ENCODE measurements around the gene HDAC11.

GRCh38 chr3:13524979-13525669 lies 45.0 kb downstream of the HDAC11 start:
- no peak for TF ChIP-seq GATA2 (IDR thresholded peaks at IDR 0.05; ENCODE audit: low read depth, low read length)
- no peak for TF ChIP-seq GATA3 (IDR thresholded peaks at IDR 0.05; ENCODE audit: low read depth, low read length)
